IgD-negative memory B cell (primary cell): ENCODE results near the gene LSM14A. TPM values are rescaled to one million over a fixed set of nuclear protein-coding genes. Genes with fewer than 3 reads are reported as not detected.
A peak's percentile ranks its signal among the peaks of the same experiment; 100 is the strongest.
"Not testable (repeated sequence)": the region's sequence is repeated elsewhere in the genome, so short reads cannot be mapped to it uniquely, and the experiment has no call there.

ENCODE experiments used
- H3K27ac Mint-ChIP-seq, 3 donors: one replicate each; pipeline ENCODE4 v1.8.0; 2020 to 2022; ENCODE audit warnings: mild to moderate bottlenecking in 3 of 3, mixed read lengths in 3 of 3, moderate library complexity in 1 of 3
- H3K27me3 Mint-ChIP-seq: one replicate; pipeline ENCODE4 v1.8.0; 2021; ENCODE audit warnings: mixed read lengths
- H3K36me3 Mint-ChIP-seq: one replicate; pipeline ENCODE4 v1.8.0; 2020; ENCODE audit warnings: mild to moderate bottlenecking, mixed read lengths
- H3K4me1 Mint-ChIP-seq, 3 donors: one replicate each; pipeline ENCODE4 v1.8.0; 2020 to 2022; ENCODE audit warnings: mixed read lengths in 3 of 3, mild to moderate bottlenecking in 1 of 3
- H3K4me3 Mint-ChIP-seq, 4 donors: one replicate each; pipeline ENCODE4 v1.8.0; 2020 to 2022; ENCODE audit warnings: mild to moderate bottlenecking in 4 of 4, mixed read lengths in 4 of 4, moderate library complexity in 3 of 4
- H3K9me3 Mint-ChIP-seq, 3 donors: one replicate each; pipeline ENCODE4 v1.8.0; 2020 to 2021; ENCODE audit warnings: mixed read lengths in 3 of 3, mild to moderate bottlenecking in 1 of 3
- polyA plus RNA-seq: library from polyadenylated mRNA; unstranded; fragments of 300-500 nt; fragmentation: Illumina TruSeq; gene quantifications from one replicate; pipeline ENCODE4 v1.2.3, GENCODE V29; 2021

LSM14A gene
- polyA plus RNA-seq, 1 donor from 2014 or later = 154 TPM

DNA sequence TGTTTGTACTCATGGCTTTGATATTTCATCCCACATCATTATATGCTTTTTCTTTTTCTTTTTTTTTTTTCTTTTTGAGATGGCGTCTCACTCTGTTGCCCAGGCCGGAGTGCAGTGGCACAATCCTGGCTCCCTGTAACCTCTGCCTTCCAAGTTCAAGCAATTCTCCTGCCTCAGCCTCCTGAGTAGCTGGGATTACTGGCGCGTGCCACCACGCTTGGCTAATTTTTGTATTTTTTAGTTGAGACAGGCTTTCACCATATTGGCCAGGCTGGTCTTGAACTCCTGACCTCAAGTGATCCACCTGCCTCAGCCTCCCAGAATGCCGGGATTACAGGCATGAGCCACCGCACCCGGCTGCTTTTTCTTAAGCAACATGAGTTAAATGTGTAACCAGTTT, 2.9 kb downstream of the LSM14A start:
- Mint-ChIP-seq H3K27ac (peak overlapping the region; percentile 66 to 90 (median 81)), H3K4me3 (peak overlapping the region; percentile 70 to 90 (median 80)), H3K4me1 (peaks cover 39 to 52% (median 51%) of the 10 kb centered on the region in 3 donors)
- not testable (repeated sequence) for H3K27me3 Mint-ChIP-seq, H3K36me3 Mint-ChIP-seq, H3K9me3 Mint-ChIP-seq

DNA sequence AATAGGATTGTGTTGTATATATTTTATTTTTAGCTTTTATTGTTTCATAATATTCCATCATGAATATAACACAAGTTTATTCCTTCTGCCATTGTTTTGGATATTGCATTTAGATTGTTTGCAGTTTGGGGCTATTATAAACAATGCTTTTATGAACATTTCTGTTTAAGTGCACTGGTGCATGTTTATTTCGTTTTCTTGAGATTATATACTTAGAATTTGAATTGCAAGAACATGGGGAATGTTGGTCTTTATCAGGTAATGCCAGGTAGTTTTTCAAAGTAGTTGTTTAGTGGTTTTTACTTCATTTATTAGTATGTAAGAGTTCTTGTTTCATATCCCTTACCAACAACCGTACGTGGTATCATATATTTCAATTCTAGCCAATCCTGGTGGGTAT, 4.3 kb downstream of the LSM14A start:
- peaks cover 3% of the 10 kb centered on the region for H3K36me3 Mint-ChIP-seq
- no peaks in the 10 kb centered on the region for H3K9me3 Mint-ChIP-seq
- H3K4me1 Mint-ChIP-seq = peaks cover 43 to 57% (median 56%) of the 10 kb centered on the region in 3 donors
- peak overlapping the region; percentile 22 to 90 (median 66) for H3K4me3 Mint-ChIP-seq
- no peaks in the 10 kb centered on the region for H3K27me3 Mint-ChIP-seq
- peak overlapping the region in 2 of 3 donors; percentile 46 to 90 for H3K27ac Mint-ChIP-seq

DNA sequence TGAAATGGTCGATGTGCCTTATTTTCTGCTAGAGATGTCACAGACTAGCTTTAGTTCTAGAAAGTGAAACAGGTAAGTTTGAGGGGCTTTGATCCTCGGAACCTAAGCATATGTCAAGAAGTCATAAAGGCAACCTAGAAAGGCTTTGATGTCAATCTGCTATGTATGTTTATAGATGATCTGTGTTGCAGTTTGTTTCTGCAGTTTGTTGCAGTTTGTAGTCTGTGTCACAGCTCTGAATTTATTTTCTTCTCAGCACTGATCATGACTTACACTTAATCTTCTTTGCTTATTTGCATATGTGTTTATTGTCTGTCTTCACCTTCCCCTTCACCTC, 5.9 kb downstream of the LSM14A start:
- H3K36me3 Mint-ChIP-seq = peaks cover 4% of the 10 kb centered on the region
- H3K4me1 Mint-ChIP-seq = peaks cover 49 to 66% (median 65%) of the 10 kb centered on the region in 3 donors
- no peaks in the 10 kb centered on the region for H3K27me3 Mint-ChIP-seq
- H3K9me3 Mint-ChIP-seq = no peaks in the 10 kb centered on the region
- H3K4me3 Mint-ChIP-seq = peak overlapping the region; percentile 15 to 85 (median 40)
- peak overlapping the region in 1 of 3 donors; percentile 1 for H3K27ac Mint-ChIP-seq

DNA sequence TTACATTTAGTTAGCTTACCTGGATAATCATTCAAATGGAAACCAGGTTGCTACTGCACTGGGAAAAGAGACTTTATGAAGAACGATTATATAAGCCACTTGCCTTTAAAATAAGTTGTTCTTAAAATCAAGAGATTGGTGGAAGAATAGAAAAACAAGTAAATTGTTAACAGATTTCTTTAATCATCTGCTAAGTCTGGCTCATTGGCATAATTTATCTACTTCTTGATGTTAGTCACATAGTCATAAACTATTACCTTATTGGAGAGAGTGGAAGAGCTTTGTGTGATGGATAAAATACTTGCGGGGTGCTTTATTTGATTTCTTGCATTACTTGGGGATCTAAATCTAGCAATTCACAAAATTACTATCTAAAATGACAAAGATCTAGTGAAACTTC, 6.8 kb downstream of the LSM14A start:
- Mint-ChIP-seq H3K36me3 (peaks cover 4% of the 10 kb centered on the region), H3K4me1 (peaks cover 45 to 63% (median 60%) of the 10 kb centered on the region in 3 donors), H3K27ac (peak overlapping the region in 2 of 3 donors; percentile 3 to 28), H3K9me3 (no peaks in the 10 kb centered on the region), H3K4me3 (peak overlapping the region in 2 of 4 donors; percentile 61 to 81), H3K27me3 (no peaks in the 10 kb centered on the region)

DNA sequence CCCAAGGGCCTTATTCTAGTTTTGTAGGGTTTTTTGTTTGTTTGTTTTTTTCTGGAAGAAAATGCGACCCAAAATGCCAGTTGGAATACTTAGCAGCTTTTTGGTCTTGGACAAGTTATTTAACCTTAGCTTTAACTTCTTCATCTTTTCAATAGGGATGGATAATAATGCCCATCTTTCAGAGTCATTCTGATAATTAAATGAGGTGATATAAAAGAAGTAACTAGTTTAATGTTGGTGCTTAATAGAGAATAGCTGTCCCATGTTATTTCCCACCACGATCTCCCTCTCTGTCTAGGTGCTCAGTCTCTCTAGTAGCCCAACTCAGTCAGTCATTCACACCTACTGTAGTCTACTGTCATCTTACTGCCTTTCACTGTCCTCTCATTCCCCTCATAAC, 8.0 kb downstream of the LSM14A start:
- H3K27me3 Mint-ChIP-seq = no peaks in the 10 kb centered on the region
- peak overlapping the region in 1 of 4 donors; percentile 65 for H3K4me3 Mint-ChIP-seq
- no peaks in the 10 kb centered on the region for H3K9me3 Mint-ChIP-seq
- no peak overlapping the region for H3K27ac Mint-ChIP-seq
- peaks cover 4% of the 10 kb centered on the region for H3K36me3 Mint-ChIP-seq
- H3K4me1 Mint-ChIP-seq = peaks cover 56 to 66% (median 62%) of the 10 kb centered on the region in 3 donors

DNA sequence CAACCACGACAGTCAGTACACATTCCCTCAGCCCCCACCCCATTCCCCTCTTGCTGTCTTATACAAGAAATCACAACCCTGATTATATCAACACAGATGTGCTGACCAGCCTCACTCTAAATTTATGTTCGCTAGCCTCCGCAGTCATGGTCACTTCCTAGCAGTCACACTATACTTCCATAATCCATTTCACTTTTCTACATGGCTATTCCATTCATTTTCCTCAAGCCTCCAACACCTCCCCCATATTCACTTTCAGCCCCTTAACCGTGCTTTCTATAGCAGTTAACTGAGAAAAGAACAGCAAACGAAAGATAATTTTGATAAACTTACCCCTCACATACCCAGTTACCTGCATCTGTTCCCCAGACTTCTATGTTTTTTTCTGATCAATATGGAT, 8.4 kb downstream of the LSM14A start:
- Mint-ChIP-seq H3K9me3 (no peaks in the 10 kb centered on the region), H3K27ac (peak overlapping the region in 2 of 3 donors; percentile 0 to 10), H3K4me3 (peak overlapping the region; percentile 28 to 82 (median 47)), H3K27me3 (no peaks in the 10 kb centered on the region), H3K36me3 (peaks cover 4% of the 10 kb centered on the region), H3K4me1 (peaks cover 61 to 66% (median 63%) of the 10 kb centered on the region in 3 donors)

DNA sequence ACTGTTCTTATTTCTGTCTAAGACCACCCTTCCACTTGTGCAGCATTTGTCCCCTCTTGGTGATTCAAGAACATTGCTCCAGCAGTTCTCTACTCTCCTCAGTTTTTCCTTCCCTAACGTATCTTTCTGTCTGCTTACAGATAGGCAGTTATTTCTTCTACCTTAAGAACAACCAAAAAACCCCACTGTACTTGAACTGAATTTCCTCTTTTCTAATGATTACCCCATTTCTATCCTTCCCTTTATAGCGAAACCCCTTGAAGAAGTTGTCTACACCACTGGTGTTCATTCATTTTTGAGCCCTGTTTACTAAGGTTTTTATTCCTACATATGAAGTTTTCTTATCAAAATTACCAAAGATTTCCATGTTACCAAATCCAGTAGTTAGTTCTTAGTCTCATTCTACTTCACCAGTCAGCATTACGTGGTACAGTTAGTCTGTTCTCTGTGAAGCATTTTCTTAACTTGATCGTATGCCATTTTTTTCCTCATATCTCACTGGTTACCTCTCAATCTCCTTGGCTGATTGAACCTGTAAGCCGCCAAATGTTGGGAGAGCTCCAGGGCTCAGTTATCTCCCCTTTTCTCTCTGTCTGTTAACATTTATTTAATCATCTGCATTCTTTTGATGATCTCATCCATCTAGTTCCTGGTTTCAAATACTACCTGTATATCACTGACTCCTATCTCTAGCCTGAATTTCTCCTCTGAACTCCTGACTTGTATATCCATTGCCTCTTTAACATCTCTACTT, 9.0 kb downstream of the LSM14A start:
- Mint-ChIP-seq H3K27ac (peak overlapping the region; percentile 1 to 73 (median 10)), H3K4me1 (peaks cover 64 to 67% (median 66%) of the 10 kb centered on the region in 3 donors), H3K4me3 (peak overlapping the region; percentile 28 to 82 (median 47)), H3K36me3 (peaks cover 4% of the 10 kb centered on the region), H3K27me3 (no peaks in the 10 kb centered on the region), H3K9me3 (no peaks in the 10 kb centered on the region)

DNA sequence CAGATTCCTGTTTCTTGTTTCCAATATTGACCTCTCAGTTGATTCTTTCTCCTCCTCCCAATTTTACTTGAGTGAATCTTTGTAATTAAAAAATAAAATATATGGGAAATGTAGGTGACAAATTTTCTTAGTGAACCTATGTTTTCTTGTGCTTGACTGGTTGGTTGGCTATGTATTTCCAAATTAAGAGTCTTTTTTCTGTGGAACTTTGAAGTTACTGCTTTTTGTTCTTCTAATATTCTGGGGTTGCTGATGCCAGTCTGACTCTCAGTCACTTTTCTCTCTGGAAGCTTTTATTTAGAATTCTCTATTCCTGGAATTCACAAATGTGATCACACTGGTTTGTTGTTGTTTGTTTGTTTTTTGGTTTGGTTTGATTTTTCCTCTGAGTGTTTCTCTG, 9.8 kb downstream of the LSM14A start:
- H3K27ac Mint-ChIP-seq = no peak overlapping the region
- no peaks in the 10 kb centered on the region for H3K27me3 Mint-ChIP-seq
- H3K9me3 Mint-ChIP-seq = no peaks in the 10 kb centered on the region
- H3K36me3 Mint-ChIP-seq = peaks cover 4% of the 10 kb centered on the region
- peaks cover 64 to 66% (median 65%) of the 10 kb centered on the region in 3 donors for H3K4me1 Mint-ChIP-seq
- H3K4me3 Mint-ChIP-seq = peak overlapping the region in 1 of 4 donors; percentile 28

DNA sequence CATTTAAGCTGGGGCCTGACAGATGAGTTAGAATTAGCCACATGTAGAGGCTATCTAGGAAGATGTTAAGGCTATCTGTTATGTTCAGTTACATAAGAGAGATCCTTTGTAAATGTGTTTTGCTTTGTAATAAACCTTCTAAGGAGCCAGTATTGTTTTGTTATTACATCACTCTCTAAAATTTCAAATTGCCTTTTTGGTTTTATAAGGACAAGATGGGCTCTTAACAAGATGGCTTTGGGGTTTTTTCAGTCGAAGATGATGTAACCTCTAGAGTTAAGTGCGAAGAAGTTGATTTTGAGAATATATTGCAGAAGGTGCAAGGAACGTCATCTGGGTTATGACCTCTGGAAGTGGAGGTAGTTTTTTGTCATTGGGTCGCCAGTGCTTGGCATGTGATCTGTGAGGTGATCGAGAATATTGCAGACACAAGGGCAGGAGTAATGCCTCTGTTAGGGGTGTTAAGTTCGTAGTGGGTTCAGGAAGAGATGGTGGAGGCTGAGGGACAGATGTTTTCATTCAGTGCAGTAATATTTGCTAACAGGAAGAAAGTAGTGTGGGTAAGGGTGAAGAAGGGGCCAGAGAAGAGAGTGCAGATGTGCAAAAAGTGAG, 12.7 kb downstream of the LSM14A start:
- Mint-ChIP-seq H3K27me3 (no peaks in the 10 kb centered on the region), H3K4me3 (peak overlapping the region in 3 of 4 donors; percentile 18 to 84 (median 71)), H3K4me1 (peaks cover 56 to 73% (median 72%) of the 10 kb centered on the region in 3 donors), H3K9me3 (no peaks in the 10 kb centered on the region), H3K36me3 (peaks cover 3% of the 10 kb centered on the region), H3K27ac (peak overlapping the region in 2 of 3 donors; percentile 46 to 65)

DNA sequence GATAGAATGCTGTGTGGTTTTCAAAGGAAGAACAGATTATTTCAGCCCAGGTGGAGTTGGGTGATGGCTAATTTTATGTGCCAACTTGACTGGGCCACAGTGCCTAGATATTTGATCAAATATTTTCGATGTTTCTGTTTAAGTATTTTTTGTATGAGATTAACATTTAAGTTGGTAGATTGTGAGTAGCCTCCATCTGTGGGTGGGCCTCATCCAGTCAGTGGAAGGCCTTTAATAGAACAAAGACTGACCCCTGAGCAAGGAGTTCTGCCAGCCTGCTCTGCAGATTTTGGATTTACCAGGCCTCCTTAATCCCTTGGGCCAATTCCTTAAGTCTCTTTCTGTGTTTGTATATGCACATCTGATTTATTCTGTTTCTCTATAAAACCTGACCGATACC, 13.9 kb downstream of the LSM14A start:
- Mint-ChIP-seq H3K36me3 (peaks cover 3% of the 10 kb centered on the region), H3K27me3 (no peaks in the 10 kb centered on the region), H3K27ac (peak overlapping the region in 1 of 3 donors; percentile 28), H3K4me1 (peaks cover 55 to 73% (median 72%) of the 10 kb centered on the region in 3 donors), H3K9me3 (no peaks in the 10 kb centered on the region), H3K4me3 (peak overlapping the region in 2 of 4 donors; percentile 19 to 41)

DNA sequence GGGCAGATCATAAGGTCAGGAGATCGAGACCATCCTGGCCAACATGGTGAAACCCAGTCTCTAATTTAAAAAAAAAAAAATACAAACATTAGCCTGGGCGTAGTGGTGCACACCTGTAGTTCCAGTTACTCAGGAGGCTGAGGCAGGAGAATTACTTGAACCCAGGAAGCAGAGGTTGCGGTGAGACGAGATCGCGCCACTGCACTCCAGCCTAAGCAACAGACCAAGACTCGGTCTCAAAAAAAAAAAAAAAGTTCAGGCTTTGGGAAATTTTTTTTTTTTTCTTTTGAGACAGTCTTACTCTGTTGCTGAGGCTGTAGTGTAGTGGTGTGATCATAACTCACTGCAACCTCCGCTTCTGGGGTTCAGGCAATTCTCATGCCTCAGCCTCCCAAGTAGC, 14.7 kb downstream of the LSM14A start:
- Mint-ChIP-seq H3K4me1 (peaks cover 55 to 73% (median 72%) of the 10 kb centered on the region in 3 donors), H3K4me3 (peak overlapping the region in 1 of 4 donors; percentile 52), H3K27ac (no peak overlapping the region), H3K27me3 (no peaks in the 10 kb centered on the region), H3K9me3 (no peaks in the 10 kb centered on the region), H3K36me3 (no peaks in the 10 kb centered on the region)

DNA sequence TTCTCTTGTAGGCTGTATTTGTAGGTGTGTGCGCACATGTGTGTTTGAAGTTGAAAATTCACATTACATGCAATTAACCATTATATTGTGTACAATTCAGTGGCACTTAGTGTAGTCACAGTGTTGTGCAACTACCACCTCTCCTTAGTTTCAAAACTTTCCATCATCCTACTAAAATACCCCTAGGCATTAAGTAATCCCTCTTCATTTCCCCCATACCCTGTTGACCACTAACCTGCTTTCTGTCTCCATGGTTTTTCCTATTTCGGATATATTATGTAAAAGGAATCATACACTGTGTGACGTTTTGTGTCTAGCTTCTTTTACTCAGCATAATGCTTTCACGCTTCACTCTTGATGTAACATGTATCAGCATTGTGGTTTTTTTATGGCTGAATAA, 16.1 kb downstream of the LSM14A start:
- peak overlapping the region in 1 of 3 donors; percentile 19 for H3K27ac Mint-ChIP-seq
- no peaks in the 10 kb centered on the region for H3K27me3 Mint-ChIP-seq
- no peaks in the 10 kb centered on the region for H3K9me3 Mint-ChIP-seq
- H3K4me1 Mint-ChIP-seq = peaks cover 54 to 71% (median 67%) of the 10 kb centered on the region in 3 donors
- H3K4me3 Mint-ChIP-seq = peak overlapping the region in 2 of 4 donors; percentile 14 to 24
- H3K36me3 Mint-ChIP-seq = no peaks in the 10 kb centered on the region

DNA sequence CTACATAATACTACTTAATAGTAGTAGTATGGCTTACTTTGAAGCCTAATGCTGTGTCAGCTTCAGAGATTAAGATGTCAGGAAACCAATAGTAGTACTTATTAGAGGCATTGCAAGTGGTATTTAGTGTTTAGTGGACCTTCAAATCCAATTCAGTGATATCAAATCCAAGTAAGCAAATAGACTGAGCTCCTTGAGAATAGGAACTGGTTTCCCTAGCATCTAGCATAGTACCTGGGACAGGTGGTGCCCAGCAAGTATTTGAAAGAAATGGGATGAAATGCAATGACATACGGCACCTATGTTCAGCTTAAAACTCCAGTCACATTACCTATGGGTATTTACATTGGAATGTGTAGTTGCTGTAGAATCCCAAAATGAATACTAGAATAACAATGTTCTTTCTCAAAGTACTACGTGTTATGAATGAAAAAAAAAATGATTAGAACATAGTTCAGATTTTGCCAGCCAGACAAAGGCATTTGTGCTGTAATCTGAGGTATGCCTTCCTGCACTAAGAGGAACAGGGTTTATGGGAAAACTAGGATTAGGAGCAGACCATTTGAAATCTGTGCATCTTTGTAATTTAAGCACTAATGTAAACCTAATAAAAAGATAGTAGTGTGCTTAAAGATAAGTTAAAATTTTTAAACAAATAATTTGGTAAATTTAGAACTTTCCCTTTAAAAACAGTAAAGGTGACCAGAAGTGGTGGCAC, 17.1 kb downstream of the LSM14A start:
- peaks cover 62 to 74% (median 71%) of the 10 kb centered on the region in 3 donors for H3K4me1 Mint-ChIP-seq
- peak overlapping the region in 1 of 4 donors; percentile 53 for H3K4me3 Mint-ChIP-seq
- peaks cover 2% of the 10 kb centered on the region for H3K36me3 Mint-ChIP-seq
- H3K27ac Mint-ChIP-seq = peak overlapping the region in 1 of 3 donors; percentile 19
- H3K9me3 Mint-ChIP-seq = no peaks in the 10 kb centered on the region
- no peaks in the 10 kb centered on the region for H3K27me3 Mint-ChIP-seq

DNA sequence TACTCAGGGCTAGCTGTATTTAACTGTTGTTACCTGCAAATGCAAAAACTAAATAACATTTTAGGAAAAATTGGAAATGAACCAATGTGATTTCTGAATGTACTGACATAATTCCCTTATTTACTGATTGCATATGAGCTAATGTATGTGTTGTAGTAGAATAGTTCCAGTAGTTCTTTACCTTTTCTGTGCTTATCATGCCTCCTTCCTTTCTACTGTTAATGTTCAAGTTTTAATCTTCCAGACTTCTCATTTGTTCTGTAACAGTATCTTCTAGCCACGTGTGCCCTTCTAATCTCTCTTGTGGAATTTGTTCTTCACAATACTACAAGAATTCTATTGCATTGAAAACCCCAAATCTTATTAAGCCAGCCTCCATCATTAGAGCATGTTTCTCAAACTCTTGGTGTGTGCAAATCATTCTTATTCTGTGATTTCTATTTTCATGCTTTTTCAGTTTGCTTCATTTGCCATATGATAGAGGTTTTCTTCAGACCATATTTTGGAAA, 17.7 kb downstream of the LSM14A start:
- peak overlapping the region in 1 of 3 donors; percentile 25 for H3K27ac Mint-ChIP-seq
- no peaks in the 10 kb centered on the region for H3K9me3 Mint-ChIP-seq
- peaks cover 61 to 70% (median 68%) of the 10 kb centered on the region in 3 donors for H3K4me1 Mint-ChIP-seq
- no peaks in the 10 kb centered on the region for H3K27me3 Mint-ChIP-seq
- H3K4me3 Mint-ChIP-seq = peak overlapping the region in 1 of 4 donors; percentile 70
- H3K36me3 Mint-ChIP-seq = peaks cover 2% of the 10 kb centered on the region
